Loucy (cell line): ENCODE measurements around the gene RPE65.

Source experiments
- EZH2phosphoT487 ChIP-seq: fragments of 200-600 bp; IDR thresholded peaks from 2 replicates; pipeline ENCODE4 v1.6.1; 2018; ENCODE audit warnings: antibody characterized with exemption, mild to moderate bottlenecking, moderate library complexity, borderline replicate concordance
- TF ChIP-seq, protein P1 (sequence below): fragments of 200-600 bp; sonication (generic); conservative IDR thresholded peaks from 2 replicates; pipeline ENCODE4 v1.5.1; 2014; ENCODE audit warnings: mild to moderate bottlenecking, antibody characterized with exemption, low read length

- TF ChIP-seq, protein P1, sequence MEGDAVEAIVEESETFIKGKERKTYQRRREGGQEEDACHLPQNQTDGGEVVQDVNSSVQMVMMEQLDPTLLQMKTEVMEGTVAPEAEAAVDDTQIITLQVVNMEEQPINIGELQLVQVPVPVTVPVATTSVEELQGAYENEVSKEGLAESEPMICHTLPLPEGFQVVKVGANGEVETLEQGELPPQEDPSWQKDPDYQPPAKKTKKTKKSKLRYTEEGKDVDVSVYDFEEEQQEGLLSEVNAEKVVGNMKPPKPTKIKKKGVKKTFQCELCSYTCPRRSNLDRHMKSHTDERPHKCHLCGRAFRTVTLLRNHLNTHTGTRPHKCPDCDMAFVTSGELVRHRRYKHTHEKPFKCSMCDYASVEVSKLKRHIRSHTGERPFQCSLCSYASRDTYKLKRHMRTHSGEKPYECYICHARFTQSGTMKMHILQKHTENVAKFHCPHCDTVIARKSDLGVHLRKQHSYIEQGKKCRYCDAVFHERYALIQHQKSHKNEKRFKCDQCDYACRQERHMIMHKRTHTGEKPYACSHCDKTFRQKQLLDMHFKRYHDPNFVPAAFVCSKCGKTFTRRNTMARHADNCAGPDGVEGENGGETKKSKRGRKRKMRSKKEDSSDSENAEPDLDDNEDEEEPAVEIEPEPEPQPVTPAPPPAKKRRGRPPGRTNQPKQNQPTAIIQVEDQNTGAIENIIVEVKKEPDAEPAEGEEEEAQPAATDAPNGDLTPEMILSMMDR: no peak
- no peak for TF ChIP-seq EZH2phosphoT487
Observed at GRCh38 chr1:68445709-68446108, 4.0 kb downstream of the RPE65 start.
